ENCODE measurements around the gene ADGRB3. TPM values are rescaled to one million over a fixed set of nuclear protein-coding genes. Genes with fewer than 3 reads are reported as not detected.

Gene ADGRB3
- total and polyA plus RNA-seq, 2 donors (not counting 1 experiment from before 2014, with no cell fraction given): not detected

DNA sequence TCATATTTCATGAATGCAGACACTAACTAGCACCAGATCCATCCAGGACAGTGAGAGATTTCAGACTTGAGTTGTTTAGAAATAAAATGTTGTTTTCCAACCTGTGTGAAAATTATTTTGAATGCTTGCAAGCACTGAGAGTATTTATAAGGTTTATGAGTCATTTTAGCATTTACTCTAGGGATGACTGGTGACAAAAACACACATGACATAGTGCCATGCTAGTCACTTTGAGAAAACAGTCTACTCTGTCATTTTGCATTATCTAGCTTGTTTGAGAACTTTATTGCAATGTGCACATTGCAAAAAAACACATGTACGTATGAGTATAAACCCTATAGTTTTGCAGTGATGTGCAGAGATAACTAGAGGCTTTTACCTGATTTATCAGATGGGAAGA lies 705.1 kb downstream of the ADGRB3 start:
- Histone ChIP-seq H3K27me3 (replicated peaks in 1 of 4; ENCODE audit: control extremely low read depth in 1 of 4, control insufficient read depth in 3 of 4, insufficient read depth in 4 of 4, low read length in 3 of 4) (no peaks in the 10 kb centered on the region), H3K27ac (ENCODE audit: low read length in 2 of 2) (no peak overlapping the region), H4K20me1 (ENCODE audit: control insufficient read depth, insufficient read depth, low read length, poor library complexity, severe bottlenecking) (no peaks in the 10 kb centered on the region), H3K9ac (ENCODE audit: low read length) (no peak overlapping the region), H3K79me2 (ENCODE audit: control insufficient read depth, insufficient read depth, low read length) (no peaks in the 10 kb centered on the region), H3K4me2 (replicated peaks; ENCODE audit: low read depth, low read length, poor library complexity, severe bottlenecking) (no peak overlapping the region), H3K9me3 (ENCODE audit: control extremely low read depth in 1 of 3, control insufficient read depth in 2 of 3, insufficient read depth in 1 of 3, low read length in 2 of 3) (no peaks in the 10 kb centered on the region), H3K4me3 (ENCODE audit: control extremely low read depth in 1 of 5, extremely low read depth in 1 of 5, insufficient read depth in 1 of 5, low read depth in 2 of 5, low read length in 4 of 5) (no peak overlapping the region), H3K4me1 (ENCODE audit: control insufficient read depth in 2 of 2, insufficient read depth in 2 of 2, low read length in 2 of 2) (no peaks in the 10 kb centered on the region), H3K36me3 (replicated peaks in 1 of 2; ENCODE audit: control extremely low read depth in 1 of 2, control insufficient read depth in 1 of 2, extremely low read depth in 1 of 2, insufficient read depth in 2 of 2, low read length in 1 of 2) (no peaks in the 10 kb centered on the region), H2AFZ (ENCODE audit: insufficient read depth, low read depth, low read length, poor library complexity, severe bottlenecking) (no peak overlapping the region)
- Mint-ChIP-seq H3K4me3 (no peak overlapping the region), H3K9me3 (ENCODE audit: insufficient read depth) (peaks cover 2% of the 10 kb centered on the region), H3K27ac (no peak overlapping the region), H3K4me1 (no peaks in the 10 kb centered on the region), H3K27me3 (no peaks in the 10 kb centered on the region)
- ChIA-PET POLR2A (no interaction called here), CTCF (no interaction called here)
- no CpG with 5 or more reads among the region's 1 CpG for WGBS (ENCODE audit: insufficient coverage)
- ATAC-seq (ENCODE audit: low read depth) (no peak), DNase-seq (no peak)
- intact Hi-C loops (cut with micrococcal nuclease): no loop called here
- TF ChIP-seq CTCF (IDR thresholded peaks at IDR 0.05): no peak
- no peak for TF ChIP-seq EZH2 (IDR thresholded peaks at IDR 0.05; ENCODE audit: borderline replicate concordance, insufficient read depth, low read depth, low read length, poor library complexity, severe bottlenecking)

GRCh38 chr6:69343851-69344250 lies 708.8 kb downstream of the ADGRB3 start:
- Histone ChIP-seq H3K4me2 (replicated peaks; ENCODE audit: low read depth, low read length, poor library complexity, severe bottlenecking) (no peak overlapping the region), H2AFZ (ENCODE audit: insufficient read depth, low read depth, low read length, poor library complexity, severe bottlenecking) (no peak overlapping the region), H3K9ac (ENCODE audit: low read length) (no peak overlapping the region), H3K36me3 (replicated peaks in 1 of 2; ENCODE audit: control extremely low read depth in 1 of 2, control insufficient read depth in 1 of 2, extremely low read depth in 1 of 2, insufficient read depth in 2 of 2, low read length in 1 of 2) (no peaks in the 10 kb centered on the region), H3K9me3 (ENCODE audit: control extremely low read depth in 1 of 3, control insufficient read depth in 2 of 3, insufficient read depth in 1 of 3, low read length in 2 of 3) (no peaks in the 10 kb centered on the region), H3K79me2 (ENCODE audit: control insufficient read depth, insufficient read depth, low read length) (no peaks in the 10 kb centered on the region), H3K4me3 (ENCODE audit: control extremely low read depth in 1 of 5, extremely low read depth in 1 of 5, insufficient read depth in 1 of 5, low read depth in 2 of 5, low read length in 4 of 5) (no peak overlapping the region), H4K20me1 (ENCODE audit: control insufficient read depth, insufficient read depth, low read length, poor library complexity, severe bottlenecking) (no peaks in the 10 kb centered on the region), H3K27me3 (replicated peaks in 1 of 4; ENCODE audit: control extremely low read depth in 1 of 4, control insufficient read depth in 3 of 4, insufficient read depth in 4 of 4, low read length in 3 of 4) (no peaks in the 10 kb centered on the region), H3K27ac (ENCODE audit: low read length in 2 of 2) (no peak overlapping the region), H3K4me1 (ENCODE audit: control insufficient read depth in 2 of 2, insufficient read depth in 2 of 2, low read length in 2 of 2) (no peaks in the 10 kb centered on the region)
- H3K27ac Mint-ChIP-seq: no peak overlapping the region
- DNase-seq (no peak), ATAC-seq (ENCODE audit: low read depth) (no peak)
- peaks cover 6% of the 10 kb centered on the region for H3K9me3 Mint-ChIP-seq (ENCODE audit: insufficient read depth)
- TF ChIP-seq CTCF (IDR thresholded peaks at IDR 0.05): no peak
- TF ChIP-seq EZH2 (IDR thresholded peaks at IDR 0.05; ENCODE audit: borderline replicate concordance, insufficient read depth, low read depth, low read length, poor library complexity, severe bottlenecking): no peak
- intact Hi-C loops (cut with micrococcal nuclease): no loop called here
- no peaks in the 10 kb centered on the region for H3K4me1 Mint-ChIP-seq
- no peaks in the 10 kb centered on the region for H3K27me3 Mint-ChIP-seq
- ChIA-PET POLR2A (no interaction called here), CTCF (no interaction called here)
- no CpG with 5 or more reads among the region's 2 CpGs for WGBS (ENCODE audit: insufficient coverage)
- H3K4me3 Mint-ChIP-seq: no peak overlapping the region
